ENCODE data around the gene RASGEF1B.
"Not testable (repeated sequence)": the region's sequence is repeated elsewhere in the genome, so short reads cannot be mapped to it uniquely, and the experiment has no call there.

Gene RASGEF1B

GRCh38 chr4:81436096-81436495 is 35.6 kb downstream of the RASGEF1B start:
- in situ Hi-C loops (cut with HindIII; ENCODE audit: low sequenced_read_pairs), result no loop called here

- in situ Hi-C loops (cut with HindIII; ENCODE audit: low sequenced_read_pairs), result no loop called here
Measured at GRCh38 chr4:81432825-81433224, 38.9 kb downstream of the RASGEF1B start.

GRCh38 chr4:81431971-81432370 is 39.7 kb downstream of the RASGEF1B start:
- in situ Hi-C loops (cut with HindIII; ENCODE audit: low sequenced_read_pairs), result no loop called here

GRCh38 chr4:81429607-81430006 is 42.1 kb downstream of the RASGEF1B start:
- in situ Hi-C loops (cut with HindIII; ENCODE audit: low sequenced_read_pairs), result no loop called here

- in situ Hi-C loops (cut with HindIII; ENCODE audit: low sequenced_read_pairs), result no loop called here
Measured at GRCh38 chr4:81429031-81429430, 42.7 kb downstream of the RASGEF1B start.

- in situ Hi-C loops (cut with HindIII; ENCODE audit: low sequenced_read_pairs), result no loop called here
Measured at GRCh38 chr4:81428002-81428401, 43.7 kb downstream of the RASGEF1B start.

- in situ Hi-C loops (cut with HindIII; ENCODE audit: low sequenced_read_pairs), result no loop called here
Measured at GRCh38 chr4:81427344-81427821, 44.3 kb downstream of the RASGEF1B start.

GRCh38 chr4:81426770-81427289 is 44.9 kb downstream of the RASGEF1B start:
- in situ Hi-C loops (cut with HindIII; ENCODE audit: low sequenced_read_pairs), result no loop called here

- in situ Hi-C loops (cut with HindIII; ENCODE audit: low sequenced_read_pairs), result no loop called here
Measured at GRCh38 chr4:81424816-81425755, 46.6 kb downstream of the RASGEF1B start.

GRCh38 chr4:81424336-81424735 is 47.4 kb downstream of the RASGEF1B start:
- in situ Hi-C loops (cut with HindIII; ENCODE audit: low sequenced_read_pairs), result no loop called here

GRCh38 chr4:81422595-81422994 is 49.1 kb downstream of the RASGEF1B start:
- in situ Hi-C loops (cut with HindIII; ENCODE audit: low sequenced_read_pairs), result no loop called here

- in situ Hi-C loops (cut with HindIII; ENCODE audit: low sequenced_read_pairs), result no loop called here
Measured at GRCh38 chr4:81421346-81422218, 50.1 kb downstream of the RASGEF1B start.

GRCh38 chr4:81418572-81418971 is 53.1 kb downstream of the RASGEF1B start:
- in situ Hi-C loops (cut with HindIII; ENCODE audit: low sequenced_read_pairs), result no loop called here

- in situ Hi-C loops (cut with HindIII; ENCODE audit: low sequenced_read_pairs), result no loop called here
Measured at GRCh38 chr4:81412946-81413495, 58.7 kb downstream of the RASGEF1B start.

GRCh38 chr4:81410680-81411079 is 61.0 kb downstream of the RASGEF1B start:
- in situ Hi-C loops (cut with HindIII; ENCODE audit: low sequenced_read_pairs), result no loop called here

GRCh38 chr4:81409836-81410235 is 61.9 kb downstream of the RASGEF1B start:
- in situ Hi-C loops (cut with HindIII; ENCODE audit: low sequenced_read_pairs), result no loop called here

- in situ Hi-C loops (cut with HindIII; ENCODE audit: low sequenced_read_pairs), result no loop called here
Measured at GRCh38 chr4:81408341-81408740, 63.4 kb downstream of the RASGEF1B start.

GRCh38 chr4:81407726-81408125 is 64.0 kb downstream of the RASGEF1B start:
- in situ Hi-C loops (cut with HindIII; ENCODE audit: low sequenced_read_pairs), result no loop called here

GRCh38 chr4:81406481-81406880 is 65.2 kb downstream of the RASGEF1B start:
- in situ Hi-C loops (cut with HindIII; ENCODE audit: low sequenced_read_pairs), result not testable (repeated sequence)

GRCh38 chr4:81405900-81406401 is 65.8 kb downstream of the RASGEF1B start:
- in situ Hi-C loops (cut with HindIII; ENCODE audit: low sequenced_read_pairs), result no loop called here

GRCh38 chr4:81404741-81405140 is 67.0 kb downstream of the RASGEF1B start:
- in situ Hi-C loops (cut with HindIII; ENCODE audit: low sequenced_read_pairs), result no loop called here

Measured in endothelial cell of hepatic sinusoid (primary cell).